HepG2 (cell line): Measurements from ENCODE around the gene TCFL5. TPM values are rescaled to one million over a fixed set of nuclear protein-coding genes. Genes with fewer than 3 reads are reported as not detected.
A peak's percentile ranks its signal among the peaks of the same experiment; 100 is the strongest.

Experiments
- CHD2 ChIP-seq: IDR thresholded peaks from 2 replicates; pipeline ENCODE4 v1.6.1; 2011; ENCODE audit warnings: low read depth, low read length, improper control_type of control experiment
- CREB1 ChIP-seq, 2 experiments: fragments of 450-650 bp in 1 of 2; IDR thresholded peaks; 2 replicates each; pipeline ENCODE4 v1.6.1; 2016 to 2017; ENCODE audit warnings: control low read depth in 1 of 2, mild to moderate bottlenecking in 1 of 2, missing compliant biosample characterization in 1 of 2, missing genetic modification characterization in 1 of 2
- IKZF1 ChIP-seq: fragments of 450-650 bp; IDR thresholded peaks from 2 replicates; pipeline ENCODE4 v1.7.1; 2016
- MAF1 ChIP-seq: sonication (generic); formaldehyde crosslinking; IDR thresholded peaks from 2 replicates; pipeline ENCODE4 v1.5.0; 2020; ENCODE audit warnings: missing genetic modification reagents, borderline replicate concordance
- MTA1 ChIP-seq: sonication (generic); formaldehyde crosslinking; IDR thresholded peaks from 2 replicates; pipeline ENCODE4 v1.4.0; 2020; ENCODE audit warnings: missing genetic modification reagents, mild to moderate bottlenecking, borderline replicate concordance
- MTA3 ChIP-seq: sonication (generic); formaldehyde crosslinking; IDR thresholded peaks from 2 replicates; pipeline ENCODE4 v1.4.0; 2020; ENCODE audit warnings: missing genetic modification reagents
- RARG ChIP-seq: sonication (generic); formaldehyde crosslinking; IDR thresholded peaks from 2 replicates; pipeline ENCODE4 v1.4.0; 2020; ENCODE audit warnings: low read depth, mild to moderate bottlenecking, missing genetic modification reagents
- SALL1 ChIP-seq: sonication (generic); formaldehyde crosslinking; IDR thresholded peaks from 2 replicates; pipeline ENCODE4 v1.8.0; 2022; ENCODE audit warnings: mild to moderate bottlenecking, missing genetic modification reagents
- SIN3A ChIP-seq: IDR thresholded peaks from 2 replicates; pipeline ENCODE4 v1.6.1; 2011; ENCODE audit warnings: low read depth, mild to moderate bottlenecking, control low read depth, low read length, borderline replicate concordance
- SKI ChIP-seq: fragments of 450-650 bp; IDR thresholded peaks from one replicate; pipeline ENCODE4 v1.6.1; 2018; ENCODE audit warnings: mild to moderate bottlenecking; ENCODE audit not compliant: partially characterized antibody
- SNAI1 ChIP-seq: sonication (generic); formaldehyde crosslinking; IDR thresholded peaks from 2 replicates; pipeline ENCODE4 v1.5.0; 2020; ENCODE audit warnings: mild to moderate bottlenecking, missing genetic modification reagents, borderline replicate concordance
- TBP ChIP-seq: sonication (generic); formaldehyde crosslinking; IDR thresholded peaks from 2 replicates; pipeline ENCODE4 v1.5.0; 2020; ENCODE audit warnings: missing genetic modification reagents
- XBP1 ChIP-seq: sonication (generic); formaldehyde crosslinking; IDR thresholded peaks from 2 replicates; pipeline ENCODE4 v1.5.0; 2020; ENCODE audit warnings: missing genetic modification reagents
- ZNF496 ChIP-seq: sonication (generic); formaldehyde crosslinking; IDR thresholded peaks from 2 replicates; pipeline ENCODE4 v1.8.1; 2023; ENCODE audit warnings: mild to moderate bottlenecking, moderate library complexity, missing genetic modification reagents; ENCODE audit not compliant: insufficient replicate concordance
- ZNF567 ChIP-seq: sonication (generic); formaldehyde crosslinking; IDR thresholded peaks from 2 replicates; pipeline ENCODE4 v1.8.1; 2023; ENCODE audit warnings: mild to moderate bottlenecking, missing genetic modification reagents, borderline replicate concordance
- ZNF766 ChIP-seq: sonication (generic); formaldehyde crosslinking; IDR thresholded peaks from 2 replicates; pipeline ENCODE4 v1.5.0; 2020; ENCODE audit warnings: missing genetic modification reagents, borderline replicate concordance
- polyA plus RNA-seq, 8 experiments: library from polyadenylated mRNA; depleted of rRNA in 3 of 8; stranded (reverse) in 7 of 8; unstranded in 1 of 8; fragments of >200 nt; fragmentation: Illumina TruSeq in 4 of 8; extraction: Trizol in 4 of 8; gene quantifications; 2 replicates each; pipeline versions ENCODE4 v1.2.1 to v1.2.3, GENCODE V29; 2011 to 2016; ENCODE audit warnings: low read depth in 4 of 8, missing spikeins in 1 of 8, mixed read lengths in 1 of 8; ENCODE audit not compliant: insufficient read depth in 1 of 8
- total RNA-seq, 5 experiments: library from RNA; depleted of rRNA; stranded (reverse); fragments of >200 nt; fragmentation: Illumina TruSeq; extraction: Trizol; gene quantifications; 2 replicates each; pipeline ENCODE4 v1.2.3, GENCODE V29; 2016; ENCODE audit warnings: low read depth in 1 of 5
- TF ChIP-seq, protein P1 (sequence below), 2 experiments: sonication (generic) in 1 of 2; formaldehyde crosslinking in 1 of 2; IDR thresholded peaks; 2 replicates each; pipeline versions ENCODE4 v1.4.0 to v1.6.1; 2018 to 2020; ENCODE audit warnings: missing genetic modification reagents in 2 of 2, borderline replicate concordance in 1 of 2, low read depth in 1 of 2, mild to moderate bottlenecking in 1 of 2, missing biosample characterization in 1 of 2
- TF ChIP-seq, protein P2 (sequence below): sonication (generic); formaldehyde crosslinking; IDR thresholded peaks from 2 replicates; pipeline ENCODE4 v1.4.0; 2020; ENCODE audit warnings: missing genetic modification reagents, borderline replicate concordance
- TF ChIP-seq, protein P3 (sequence below): sonication (generic); formaldehyde crosslinking; IDR thresholded peaks from 2 replicates; pipeline ENCODE4 v1.4.0; 2020; ENCODE audit warnings: missing genetic modification reagents, borderline replicate concordance
- TF ChIP-seq, protein P4 (sequence below): sonication (generic); formaldehyde crosslinking; IDR thresholded peaks from 2 replicates; pipeline ENCODE4 v1.5.1; 2020; ENCODE audit warnings: mild to moderate bottlenecking, missing genetic modification reagents

TCFL5 gene
- total and polyA plus RNA-seq, 2 of the 13 experiments (the other 11 are each of a cell fraction or from before 2014, with no cell fraction given): 14.8 to 20.0 TPM

DNA sequence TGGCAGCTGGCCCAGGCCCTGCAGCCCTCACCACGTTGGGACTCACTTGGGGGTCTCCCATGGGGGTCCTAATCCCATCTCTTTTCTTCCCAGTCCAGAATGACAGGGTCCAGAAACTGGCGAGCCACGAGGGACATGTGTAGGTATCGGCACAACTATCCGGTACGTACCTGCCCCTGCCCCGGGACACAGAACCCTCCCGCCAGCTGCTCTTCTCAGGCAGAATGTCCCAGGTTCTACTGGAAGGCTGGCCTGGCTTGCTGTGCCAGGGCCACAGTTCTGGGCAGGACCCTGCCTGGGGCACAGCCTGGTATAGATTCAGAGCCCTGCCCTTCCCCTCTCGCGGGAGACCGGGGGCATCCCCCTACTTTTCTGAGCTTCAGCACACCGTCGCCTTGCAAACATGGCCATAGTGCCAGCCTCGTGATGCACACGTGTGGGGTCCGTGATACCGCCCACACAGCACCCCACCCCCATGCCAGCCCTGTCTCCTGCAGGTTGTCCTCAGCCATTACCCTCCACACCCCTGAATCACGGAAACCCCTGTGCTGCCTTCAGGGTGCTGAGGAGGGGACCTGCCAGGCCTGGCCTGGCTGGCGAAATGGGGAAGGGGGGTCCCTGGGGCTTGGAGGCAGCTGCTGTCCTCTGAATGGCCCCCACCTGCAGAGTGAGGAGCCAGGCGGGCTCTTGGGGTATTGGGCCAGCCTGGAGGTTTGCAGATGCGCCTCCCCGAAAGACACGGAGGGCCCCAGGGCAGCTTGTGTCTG, 54.0 kb downstream of the TCFL5 start (continued):
- TF ChIP-seq CREB1 (IDR thresholded peaks at IDR 0.05) (no peak), CREB1 (CRISPR knock-in tag; IDR thresholded peaks at IDR 0.05) (no peak), SALL1 (CRISPR knock-in tag) (no peak), TBP (CRISPR knock-in tag) (no peak), MTA1 (CRISPR knock-in tag) (no peak), ZNF766 (no peak), MTA3 (CRISPR knock-in tag) (no peak), IKZF1 (no peak), ZNF567 (no peak), SNAI1 (peak; percentile 71; the same call in 1 of the 2 replicates), CHD2 (no peak), ZNF496 (CRISPR knock-in tag) (no peak), MAF1 (no peak), XBP1 (CRISPR knock-in tag) (no peak), RARG (CRISPR knock-in tag) (no peak), SKI (no peak), SIN3A (no peak)
- TF ChIP-seq, protein P1, sequence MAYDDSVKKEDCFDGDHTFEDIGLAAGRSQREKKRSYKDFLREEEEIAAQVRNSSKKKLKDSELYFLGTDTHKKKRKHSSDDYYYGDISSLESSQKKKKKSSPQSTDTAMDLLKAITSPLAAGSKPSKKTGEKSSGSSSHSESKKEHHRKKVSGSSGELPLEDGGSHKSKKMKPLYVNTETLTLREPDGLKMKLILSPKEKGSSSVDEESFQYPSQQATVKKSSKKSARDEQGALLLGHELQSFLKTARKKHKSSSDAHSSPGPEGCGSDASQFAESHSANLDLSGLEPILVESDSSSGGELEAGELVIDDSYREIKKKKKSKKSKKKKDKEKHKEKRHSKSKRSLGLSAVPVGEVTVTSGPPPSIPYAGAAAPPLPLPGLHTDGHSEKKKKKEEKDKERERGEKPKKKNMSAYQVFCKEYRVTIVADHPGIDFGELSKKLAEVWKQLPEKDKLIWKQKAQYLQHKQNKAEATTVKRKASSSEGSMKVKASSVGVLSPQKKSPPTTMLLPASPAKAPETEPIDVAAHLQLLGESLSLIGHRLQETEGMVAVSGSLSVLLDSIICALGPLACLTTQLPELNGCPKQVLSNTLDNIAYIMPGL (CRISPR knock-in tag; IDR thresholded peaks at IDR 0.05; ENCODE audit: borderline replicate concordance in 1 of 2, low read depth in 1 of 2): no peak
- TF ChIP-seq, protein P2, sequence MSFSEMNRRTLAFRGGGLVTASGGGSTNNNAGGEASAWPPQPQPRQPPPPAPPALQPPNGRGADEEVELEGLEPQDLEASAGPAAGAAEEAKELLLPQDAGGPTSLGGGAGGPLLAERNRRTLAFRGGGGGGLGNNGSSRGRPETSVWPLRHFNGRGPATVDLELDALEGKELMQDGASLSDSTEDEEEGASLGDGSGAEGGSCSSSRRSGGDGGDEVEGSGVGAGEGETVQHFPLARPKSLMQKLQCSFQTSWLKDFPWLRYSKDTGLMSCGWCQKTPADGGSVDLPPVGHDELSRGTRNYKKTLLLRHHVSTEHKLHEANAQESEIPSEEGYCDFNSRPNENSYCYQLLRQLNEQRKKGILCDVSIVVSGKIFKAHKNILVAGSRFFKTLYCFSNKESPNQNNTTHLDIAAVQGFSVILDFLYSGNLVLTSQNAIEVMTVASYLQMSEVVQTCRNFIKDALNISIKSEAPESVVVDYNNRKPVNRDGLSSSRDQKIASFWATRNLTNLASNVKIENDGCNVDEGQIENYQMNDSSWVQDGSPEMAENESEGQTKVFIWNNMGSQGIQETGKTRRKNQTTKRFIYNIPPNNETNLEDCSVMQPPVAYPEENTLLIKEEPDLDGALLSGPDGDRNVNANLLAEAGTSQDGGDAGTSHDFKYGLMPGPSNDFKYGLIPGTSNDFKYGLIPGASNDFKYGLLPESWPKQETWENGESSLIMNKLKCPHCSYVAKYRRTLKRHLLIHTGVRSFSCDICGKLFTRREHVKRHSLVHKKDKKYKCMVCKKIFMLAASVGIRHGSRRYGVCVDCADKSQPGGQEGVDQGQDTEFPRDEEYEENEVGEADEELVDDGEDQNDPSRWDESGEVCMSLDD (CRISPR knock-in tag): no peak
- TF ChIP-seq, protein P3, sequence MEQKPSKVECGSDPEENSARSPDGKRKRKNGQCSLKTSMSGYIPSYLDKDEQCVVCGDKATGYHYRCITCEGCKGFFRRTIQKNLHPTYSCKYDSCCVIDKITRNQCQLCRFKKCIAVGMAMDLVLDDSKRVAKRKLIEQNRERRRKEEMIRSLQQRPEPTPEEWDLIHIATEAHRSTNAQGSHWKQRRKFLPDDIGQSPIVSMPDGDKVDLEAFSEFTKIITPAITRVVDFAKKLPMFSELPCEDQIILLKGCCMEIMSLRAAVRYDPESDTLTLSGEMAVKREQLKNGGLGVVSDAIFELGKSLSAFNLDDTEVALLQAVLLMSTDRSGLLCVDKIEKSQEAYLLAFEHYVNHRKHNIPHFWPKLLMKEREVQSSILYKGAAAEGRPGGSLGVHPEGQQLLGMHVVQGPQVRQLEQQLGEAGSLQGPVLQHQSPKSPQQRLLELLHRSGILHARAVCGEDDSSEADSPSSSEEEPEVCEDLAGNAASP (CRISPR knock-in tag): no peak
- TF ChIP-seq, protein P4, sequence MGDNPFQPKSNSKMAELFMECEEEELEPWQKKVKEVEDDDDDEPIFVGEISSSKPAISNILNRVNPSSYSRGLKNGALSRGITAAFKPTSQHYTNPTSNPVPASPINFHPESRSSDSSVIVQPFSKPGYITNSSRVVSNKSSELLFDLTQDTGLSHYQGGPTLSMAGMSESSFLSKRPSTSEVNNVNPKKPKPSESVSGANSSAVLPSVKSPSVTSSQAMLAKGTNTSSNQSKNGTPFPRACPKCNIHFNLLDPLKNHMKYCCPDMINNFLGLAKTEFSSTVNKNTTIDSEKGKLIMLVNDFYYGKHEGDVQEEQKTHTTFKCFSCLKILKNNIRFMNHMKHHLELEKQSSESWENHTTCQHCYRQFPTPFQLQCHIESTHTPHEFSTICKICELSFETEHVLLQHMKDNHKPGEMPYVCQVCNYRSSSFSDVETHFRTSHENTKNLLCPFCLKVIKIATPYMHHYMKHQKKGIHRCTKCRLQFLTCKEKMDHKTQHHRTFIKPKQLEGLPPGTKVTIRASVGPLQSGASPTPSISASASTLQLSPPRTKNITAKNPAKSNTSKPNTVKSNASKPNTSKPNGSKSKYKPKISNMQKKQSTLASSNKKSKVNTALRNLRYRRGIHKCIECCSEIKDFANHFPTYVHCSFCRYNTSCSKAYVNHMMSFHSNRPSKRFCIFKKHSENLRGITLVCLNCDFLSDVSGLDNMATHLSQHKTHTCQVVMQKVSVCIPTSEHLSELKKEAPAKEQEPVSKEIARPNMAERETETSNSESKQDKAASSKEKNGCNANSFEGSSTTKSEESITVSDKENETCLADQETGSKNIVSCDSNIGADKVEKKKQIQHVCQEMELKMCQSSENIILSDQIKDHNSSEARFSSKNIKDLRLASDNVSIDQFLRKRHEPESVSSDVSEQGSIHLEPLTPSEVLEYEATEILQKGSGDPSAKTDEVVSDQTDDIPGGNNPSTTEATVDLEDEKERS (CRISPR knock-in tag): no peak
